Mucosa of stomach (tissue), 1 donor: ENCODE results near the gene CUTC.

Experiments
- H3K27me3 ChIP-seq: one replicate; pipeline ENCODE4 v1.7.0; 2013; ENCODE audit warnings: mild to moderate bottlenecking, low read length; ENCODE audit not compliant: control insufficient read depth, insufficient read depth
- H3K36me3 ChIP-seq: one replicate; pipeline ENCODE4 v1.7.0; 2013; ENCODE audit warnings: low read length; ENCODE audit not compliant: control insufficient read depth, insufficient read depth
- H3K4me1 ChIP-seq: one replicate; pipeline ENCODE4 v1.7.0; 2013; ENCODE audit warnings: mild to moderate bottlenecking, low read length; ENCODE audit not compliant: control insufficient read depth, insufficient read depth
- H3K4me3 ChIP-seq: one replicate; pipeline ENCODE4 v1.7.0; 2013; ENCODE audit warnings: low read length
- H3K9ac ChIP-seq: one replicate; pipeline ENCODE4 v1.7.0; 2013; ENCODE audit warnings: mild to moderate bottlenecking, low read length, moderate library complexity
- H3K9me3 ChIP-seq: one replicate; pipeline ENCODE4 v1.7.0; 2013; ENCODE audit warnings: mild to moderate bottlenecking, low read length, moderate library complexity; ENCODE audit not compliant: control insufficient read depth
- donor health status: Pancreatic carcinoma.

Gene CUTC

DNA sequence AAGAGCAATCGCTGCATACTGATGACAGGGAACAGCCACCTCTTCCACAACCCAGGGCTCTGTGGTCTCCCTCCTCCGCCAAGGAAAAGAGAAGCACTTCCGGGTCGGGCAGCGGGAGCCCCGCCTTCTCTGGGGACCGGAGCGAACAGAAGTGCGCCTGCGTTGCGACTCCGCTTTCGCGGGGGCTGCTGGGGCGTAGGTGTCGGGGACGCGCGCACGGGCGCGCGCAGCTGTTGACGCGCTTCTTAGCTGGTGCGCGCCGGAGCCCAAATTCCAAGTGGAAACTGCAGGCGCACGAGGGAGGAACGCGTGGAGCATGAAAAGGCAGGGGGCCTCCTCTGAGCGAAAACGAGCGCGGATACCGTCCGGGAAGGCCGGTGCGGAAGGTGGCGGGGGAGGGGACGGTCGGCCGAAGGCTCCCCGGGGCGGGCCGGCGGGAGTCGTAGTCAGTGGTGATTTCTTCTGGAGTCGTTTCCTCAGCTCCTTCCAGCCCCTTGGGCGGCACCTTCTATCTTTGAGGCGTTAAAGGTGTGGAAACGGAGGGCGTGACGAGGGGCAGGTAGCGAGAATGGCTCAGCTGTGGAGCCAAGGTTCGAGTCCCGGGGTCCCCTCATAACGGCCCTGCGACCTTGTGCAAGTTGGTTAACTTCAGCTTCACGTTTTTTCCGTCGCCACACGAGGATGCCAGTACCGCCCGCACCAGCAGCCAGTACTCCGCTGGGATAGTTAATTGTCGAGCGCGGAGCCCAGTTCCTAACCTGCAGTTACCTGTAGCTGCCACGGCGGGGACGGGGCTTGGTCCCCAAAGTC, at the start of gene CUTC, which contains the start of gene COX15:
CUTC (plus strand) TSS at position 202 of the 810 bp plus-strand sequence; CDS start at position 317, 115 bp downstream.
COX15 (minus strand) TSS at position 95 of the 810 bp plus-strand sequence; CDS start at position 17, 78 bp downstream.
- peaks cover 6% of the 10 kb centered on the region for H3K4me1 ChIP-seq

GRCh38 chr10:99682752-99683151, 49.3 kb upstream of the CUTC start:
- no peaks in the 10 kb centered on the region for H3K27me3 ChIP-seq
- H3K4me1 ChIP-seq: peaks cover 4% of the 10 kb centered on the region
- H3K36me3 ChIP-seq: no peaks in the 10 kb centered on the region
- H3K9me3 ChIP-seq: no peaks in the 10 kb centered on the region
- H3K9ac ChIP-seq: no peak overlapping the region
- no peak overlapping the region for H3K4me3 ChIP-seq

More for the DNA sequence above, at the start of gene CUTC, which contains the start of gene COX15:
- Histone ChIP-seq H3K4me3 (peak within 1 kb of the TSS; percentile 100), H3K36me3 (no peaks in the 10 kb centered on the region), H3K9me3 (no peaks in the 10 kb centered on the region), H3K9ac (peak within 1 kb of the TSS; percentile 96), H3K27me3 (no peaks in the 10 kb centered on the region)

- Histone ChIP-seq H3K36me3 (no peaks in the 10 kb centered on the region), H3K9ac (no peak overlapping the region), H3K4me3 (no peak overlapping the region), H3K9me3 (no peaks in the 10 kb centered on the region), H3K27me3 (no peaks in the 10 kb centered on the region), H3K4me1 (peaks cover 4% of the 10 kb centered on the region)
Observed at GRCh38 chr10:99685597-99685967, 46.5 kb upstream of the CUTC start.

- H3K9ac ChIP-seq: no peak overlapping the region
- no peaks in the 10 kb centered on the region for H3K4me1 ChIP-seq
- no peaks in the 10 kb centered on the region for H3K9me3 ChIP-seq
- H3K27me3 ChIP-seq: no peaks in the 10 kb centered on the region
- no peak overlapping the region for H3K4me3 ChIP-seq
- no peaks in the 10 kb centered on the region for H3K36me3 ChIP-seq
Observed at GRCh38 chr10:99689461-99689860, 42.6 kb upstream of the CUTC start.

DNA sequence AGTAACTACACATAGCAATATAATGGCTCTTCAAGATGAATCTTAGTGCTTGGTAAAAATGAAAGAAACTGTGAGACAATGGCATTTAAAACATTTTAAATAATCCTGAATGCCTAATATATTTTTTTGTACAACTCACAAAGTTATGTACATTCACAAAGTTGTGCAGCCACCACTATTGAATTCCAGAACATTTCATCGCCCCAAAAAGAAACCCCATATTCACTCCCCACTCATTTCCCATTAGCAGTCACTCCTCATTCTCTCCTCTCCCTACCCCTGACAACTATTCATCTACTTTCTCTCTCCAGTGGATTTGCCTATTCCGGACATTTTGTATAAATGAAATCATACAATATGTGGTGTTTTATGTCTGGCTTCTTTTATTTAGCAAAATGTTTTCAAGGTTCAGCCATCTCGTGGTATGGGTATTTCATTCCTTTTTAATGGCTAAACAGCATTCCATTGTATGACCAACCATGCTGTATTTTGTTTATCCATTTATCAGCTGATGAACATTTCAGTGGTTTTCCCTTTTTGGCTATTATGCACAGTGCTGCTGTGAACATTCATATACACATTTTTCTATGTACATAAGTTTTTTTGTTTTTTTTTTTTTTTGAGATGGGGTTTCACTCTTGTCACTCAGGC, 38.0 kb upstream of the CUTC start:
- H3K27me3 ChIP-seq: no peaks in the 10 kb centered on the region
- H3K9me3 ChIP-seq: no peaks in the 10 kb centered on the region
- H3K4me3 ChIP-seq: no peak overlapping the region
- no peak overlapping the region for H3K9ac ChIP-seq
- H3K4me1 ChIP-seq: no peaks in the 10 kb centered on the region
- H3K36me3 ChIP-seq: peaks cover 13% of the 10 kb centered on the region

- Histone ChIP-seq H3K9me3 (no peaks in the 10 kb centered on the region), H3K4me1 (no peaks in the 10 kb centered on the region), H3K4me3 (no peak overlapping the region), H3K9ac (no peak overlapping the region), H3K27me3 (no peaks in the 10 kb centered on the region), H3K36me3 (peaks cover 21% of the 10 kb centered on the region)
Observed at GRCh38 chr10:99695761-99696160, 36.3 kb upstream of the CUTC start.

- H3K4me1 ChIP-seq: no peaks in the 10 kb centered on the region
- H3K9me3 ChIP-seq: no peaks in the 10 kb centered on the region
- no peak overlapping the region for H3K4me3 ChIP-seq
- peaks cover 24% of the 10 kb centered on the region for H3K36me3 ChIP-seq
- no peaks in the 10 kb centered on the region for H3K27me3 ChIP-seq
- H3K9ac ChIP-seq: no peak overlapping the region
Observed at GRCh38 chr10:99698504-99699080, 33.4 kb upstream of the CUTC start.

DNA sequence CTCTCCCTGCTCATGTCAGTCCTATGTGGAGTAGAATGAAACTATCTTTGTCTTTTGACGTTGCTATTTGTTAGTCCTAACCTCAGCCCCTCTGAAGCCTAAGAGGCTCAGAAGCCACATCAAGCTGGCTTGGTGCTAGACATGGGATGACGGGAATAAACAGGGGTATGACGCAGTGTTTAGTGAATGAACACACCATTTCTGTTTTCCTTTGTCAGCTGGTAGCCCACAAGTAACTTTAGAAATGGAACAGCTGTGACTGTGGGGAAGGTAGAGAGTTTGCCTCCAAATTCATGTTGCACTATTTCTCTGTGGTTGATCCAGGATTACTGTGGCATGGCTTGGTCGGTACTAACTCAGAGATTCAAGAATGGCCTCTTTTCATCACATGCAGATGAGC, 31.4 kb upstream of the CUTC start:
- Histone ChIP-seq H3K27me3 (no peaks in the 10 kb centered on the region), H3K9me3 (no peaks in the 10 kb centered on the region), H3K36me3 (peaks cover 34% of the 10 kb centered on the region), H3K4me3 (no peak overlapping the region), H3K9ac (no peak overlapping the region), H3K4me1 (no peaks in the 10 kb centered on the region)

DNA sequence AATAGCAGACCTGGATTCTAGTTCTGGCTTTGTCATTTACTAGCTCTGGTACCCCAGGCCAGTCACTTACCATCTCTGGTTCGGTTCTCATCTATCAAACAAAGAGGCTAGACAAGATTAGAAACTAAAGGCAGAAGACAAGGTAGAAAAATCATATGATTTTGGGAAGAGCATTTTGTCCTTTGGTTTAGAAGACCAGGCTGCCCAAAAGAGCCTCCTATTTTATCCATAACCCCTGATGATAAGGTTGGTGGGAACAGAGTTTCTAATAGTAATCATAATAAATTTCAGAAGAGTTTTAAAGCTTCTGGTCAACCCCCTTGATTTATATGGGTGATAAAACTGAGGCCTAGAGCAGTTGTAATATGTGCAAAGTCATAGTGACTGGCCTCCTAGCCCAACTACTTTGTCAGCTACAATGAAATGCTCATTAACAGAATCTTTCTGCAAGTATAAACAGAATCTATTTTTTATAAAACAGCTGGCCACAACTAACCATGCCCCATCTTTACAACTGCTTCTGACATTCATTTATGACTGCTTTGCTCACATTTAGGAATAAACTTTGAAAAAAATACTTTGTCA, 23.5 kb upstream of the CUTC start:
- H3K9me3 ChIP-seq: no peaks in the 10 kb centered on the region
- H3K9ac ChIP-seq: no peak overlapping the region
- no peaks in the 10 kb centered on the region for H3K4me1 ChIP-seq
- H3K4me3 ChIP-seq: no peak overlapping the region
- H3K36me3 ChIP-seq: peaks cover 9% of the 10 kb centered on the region
- no peaks in the 10 kb centered on the region for H3K27me3 ChIP-seq

- no peaks in the 10 kb centered on the region for H3K9me3 ChIP-seq
- no peaks in the 10 kb centered on the region for H3K4me1 ChIP-seq
- H3K36me3 ChIP-seq: peaks cover 5% of the 10 kb centered on the region
- no peak overlapping the region for H3K9ac ChIP-seq
- no peak overlapping the region for H3K4me3 ChIP-seq
- H3K27me3 ChIP-seq: no peaks in the 10 kb centered on the region
Observed at GRCh38 chr10:99709480-99710229, 22.4 kb upstream of the CUTC start.

DNA sequence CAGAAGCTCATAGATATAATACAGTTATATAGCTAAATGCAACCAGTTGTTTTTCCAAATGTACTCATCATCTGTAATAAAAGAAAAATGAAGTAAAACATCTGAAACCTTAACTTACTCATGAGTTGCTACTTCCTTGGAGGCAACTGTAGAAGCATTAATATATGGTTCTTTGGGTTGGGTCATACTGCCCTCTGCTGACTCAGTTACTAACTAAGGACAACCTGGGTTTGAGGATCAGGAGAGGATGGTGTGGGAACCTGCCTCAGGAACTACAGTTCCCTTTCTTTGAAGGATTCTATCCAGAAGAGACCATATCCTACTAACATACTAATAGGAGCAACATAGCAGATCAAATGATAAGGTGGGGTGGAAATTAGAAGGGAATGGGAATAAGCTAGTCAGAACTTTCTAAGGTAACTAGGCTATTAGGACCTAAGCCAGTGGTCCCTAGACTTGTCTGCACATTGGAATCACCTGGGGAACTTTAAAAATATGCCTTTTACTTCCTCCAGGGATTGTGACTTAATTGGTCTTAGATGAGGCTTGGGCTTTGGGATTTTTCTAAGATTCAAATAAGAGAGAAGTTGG, 20.8 kb upstream of the CUTC start:
- H3K9ac ChIP-seq: no peak overlapping the region
- no peaks in the 10 kb centered on the region for H3K36me3 ChIP-seq
- no peaks in the 10 kb centered on the region for H3K9me3 ChIP-seq
- H3K4me3 ChIP-seq: no peak overlapping the region
- no peaks in the 10 kb centered on the region for H3K4me1 ChIP-seq
- H3K27me3 ChIP-seq: no peaks in the 10 kb centered on the region
